Suprapubic skin (tissue), 4 donors: ENCODE data around the gene VPS41. TPM values are rescaled to one million over a fixed set of nuclear protein-coding genes. Genes with fewer than 3 reads are reported as not detected.

Source experiments
- DNase-seq, 2 donors: peaks; one replicate each; pipeline ENCODE4 v3.0.0-alpha.2; 2019; ENCODE audit warnings: low spot score in 2 of 2
- H3K27ac ChIP-seq: fragments of 200-600 bp; sonication (generic); one replicate; pipeline ENCODE4 v1.5.1; 2019
- H3K27me3 ChIP-seq: fragments of 200-600 bp; sonication (generic); one replicate; pipeline ENCODE4 v1.5.1; 2019
- H3K36me3 ChIP-seq: fragments of 200-600 bp; sonication (generic); one replicate; pipeline ENCODE4 v1.5.1; 2019
- H3K4me1 ChIP-seq: fragments of 200-600 bp; sonication (generic); one replicate; pipeline ENCODE4 v1.5.1; 2019
- H3K4me3 ChIP-seq: fragments of 200-600 bp; sonication (generic); one replicate; pipeline ENCODE4 v1.5.1; 2019; ENCODE audit warnings: mild to moderate bottlenecking
- H3K9me3 ChIP-seq: fragments of 200-600 bp; sonication (generic); one replicate; pipeline ENCODE4 v1.5.1; 2019
- EP300 ChIP-seq: sonication (generic); formaldehyde crosslinking; IDR thresholded peaks from one replicate; pipeline ENCODE4 v1.6.1; 2017; ENCODE audit warnings: antibody characterized with exemption
- POLR2A ChIP-seq, 2 donors: fragments of 450-650 bp; IDR thresholded peaks; one replicate each; pipeline ENCODE4 v1.6.1; 2017; ENCODE audit warnings: antibody characterized with exemption in 2 of 2, mild to moderate bottlenecking in 2 of 2, moderate library complexity in 2 of 2
- POLR2AphosphoS5 ChIP-seq, 3 donors: sonication (generic); formaldehyde crosslinking; IDR thresholded peaks; one replicate each; pipeline ENCODE4 v1.6.1; 2017; ENCODE audit warnings: antibody characterized with exemption in 3 of 3
- WGBS: methylation state at CpG from one replicate; pipeline ENCODE4 v1.1.5; 2018; 5-methylcytosine and 5-hydroxymethylcytosine counted together
- total RNA-seq, 4 donors: library from RNA; depleted of rRNA; stranded (reverse); fragments of >200 nt; gene quantifications; one replicate each; pipeline ENCODE4 v1.1.0, GENCODE V29; 2016
- TF ChIP-seq, protein P1 (sequence below), 2 donors: fragments of 200-600 bp in 1 of 2; fragments of 450-650 bp in 1 of 2; sonication (generic) in 1 of 2; IDR thresholded peaks; one replicate each; pipeline ENCODE4 v1.5.1; 2016 to 2019; ENCODE audit warnings: antibody characterized with exemption in 2 of 2, mild to moderate bottlenecking in 1 of 2, moderate library complexity in 1 of 2

The VPS41 gene
- total RNA-seq, 4 donors from 2014 or later = 28.6 to 65.5 (median 38.1) TPM

DNA sequence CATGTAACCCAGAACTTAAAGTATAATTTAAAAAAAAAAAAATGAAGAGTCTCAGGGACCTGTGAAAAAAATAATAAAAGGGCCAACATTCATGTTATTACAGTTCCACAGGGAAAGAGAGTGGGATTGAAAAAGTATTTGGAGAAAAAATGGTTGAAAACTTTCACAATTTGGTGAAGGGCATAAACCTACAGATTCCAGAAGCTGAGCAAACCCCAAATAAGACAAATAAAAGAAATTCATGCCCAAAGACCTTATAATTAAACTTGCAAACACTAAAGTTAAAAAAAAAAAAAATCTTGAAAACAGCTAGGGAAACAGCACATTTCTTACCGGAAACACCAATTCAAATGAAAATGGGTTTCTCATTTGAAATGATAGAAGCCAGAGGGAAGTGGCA lies 19.9 kb downstream of the VPS41 start:
- Histone ChIP-seq H3K4me3 (no peak overlapping the region), H3K4me1 (no peaks in the 10 kb centered on the region), H3K27ac (no peak overlapping the region), H3K9me3 (peaks cover 5% of the 10 kb centered on the region), H3K27me3 (no peaks in the 10 kb centered on the region), H3K36me3 (no peaks in the 10 kb centered on the region)
- TF ChIP-seq POLR2A (IDR thresholded peaks at IDR 0.05) (no peak), EP300 (no peak), POLR2AphosphoS5 (IDR thresholded peaks at IDR 0.05) (no peak)
- TF ChIP-seq, protein P1, sequence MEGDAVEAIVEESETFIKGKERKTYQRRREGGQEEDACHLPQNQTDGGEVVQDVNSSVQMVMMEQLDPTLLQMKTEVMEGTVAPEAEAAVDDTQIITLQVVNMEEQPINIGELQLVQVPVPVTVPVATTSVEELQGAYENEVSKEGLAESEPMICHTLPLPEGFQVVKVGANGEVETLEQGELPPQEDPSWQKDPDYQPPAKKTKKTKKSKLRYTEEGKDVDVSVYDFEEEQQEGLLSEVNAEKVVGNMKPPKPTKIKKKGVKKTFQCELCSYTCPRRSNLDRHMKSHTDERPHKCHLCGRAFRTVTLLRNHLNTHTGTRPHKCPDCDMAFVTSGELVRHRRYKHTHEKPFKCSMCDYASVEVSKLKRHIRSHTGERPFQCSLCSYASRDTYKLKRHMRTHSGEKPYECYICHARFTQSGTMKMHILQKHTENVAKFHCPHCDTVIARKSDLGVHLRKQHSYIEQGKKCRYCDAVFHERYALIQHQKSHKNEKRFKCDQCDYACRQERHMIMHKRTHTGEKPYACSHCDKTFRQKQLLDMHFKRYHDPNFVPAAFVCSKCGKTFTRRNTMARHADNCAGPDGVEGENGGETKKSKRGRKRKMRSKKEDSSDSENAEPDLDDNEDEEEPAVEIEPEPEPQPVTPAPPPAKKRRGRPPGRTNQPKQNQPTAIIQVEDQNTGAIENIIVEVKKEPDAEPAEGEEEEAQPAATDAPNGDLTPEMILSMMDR (IDR thresholded peaks at IDR 0.05) = no peak
- WGBS = 100% methylated on average over 1 of the region's 1 CpG
- no peak for DNase-seq

DNA sequence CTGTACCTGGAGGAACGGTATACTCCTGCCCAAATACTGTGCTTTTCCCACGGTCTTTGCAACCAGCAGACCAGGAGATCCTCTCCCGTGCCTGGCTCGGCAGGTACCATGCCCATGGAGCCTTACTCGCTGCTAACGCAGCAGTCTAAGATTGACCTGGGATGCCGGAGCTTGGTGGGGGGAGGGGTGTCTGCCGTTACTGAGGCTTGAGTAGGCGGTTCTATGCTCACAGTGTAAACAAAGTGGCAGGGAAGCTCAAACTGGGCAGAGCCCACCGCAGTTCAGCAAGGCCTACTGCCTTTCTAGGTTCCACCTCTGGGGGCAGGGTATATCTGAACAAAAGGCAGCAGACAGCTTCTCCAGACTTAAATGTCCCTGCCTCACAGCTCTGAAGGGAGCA lies 22.7 kb downstream of the VPS41 start:
- Histone ChIP-seq H3K4me3 (no peak overlapping the region), H3K9me3 (peaks cover 5% of the 10 kb centered on the region), H3K4me1 (no peaks in the 10 kb centered on the region), H3K27me3 (no peaks in the 10 kb centered on the region), H3K27ac (no peak overlapping the region), H3K36me3 (no peaks in the 10 kb centered on the region)
- TF ChIP-seq, protein P1 (IDR thresholded peaks at IDR 0.05) = no peak
- TF ChIP-seq POLR2A (IDR thresholded peaks at IDR 0.05) (no peak), POLR2AphosphoS5 (IDR thresholded peaks at IDR 0.05) (no peak)
- 99% methylated on average over 10 of the region's 10 CpGs for WGBS
- DNase-seq = no peak

DNA sequence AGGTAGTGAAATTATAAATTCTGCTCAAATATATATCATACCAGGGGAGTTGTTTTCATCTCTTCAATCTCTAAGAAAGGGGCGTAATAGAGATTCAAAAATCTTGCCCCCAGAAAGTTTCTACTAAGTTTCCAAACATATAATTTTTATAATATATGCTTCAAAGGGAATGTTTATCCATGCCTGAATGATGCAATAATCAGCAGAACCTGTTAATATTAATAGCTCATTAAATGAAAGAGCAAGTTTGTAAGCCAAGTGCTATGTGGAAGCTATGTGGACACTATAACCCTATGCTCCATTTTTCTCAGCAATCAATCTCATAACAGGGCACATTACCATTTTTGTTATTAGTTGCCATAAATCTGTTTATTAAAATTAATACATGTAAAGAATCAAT lies 25.3 kb downstream of the VPS41 start:
- WGBS = 100% methylated on average over 1 of the region's 1 CpG

DNA sequence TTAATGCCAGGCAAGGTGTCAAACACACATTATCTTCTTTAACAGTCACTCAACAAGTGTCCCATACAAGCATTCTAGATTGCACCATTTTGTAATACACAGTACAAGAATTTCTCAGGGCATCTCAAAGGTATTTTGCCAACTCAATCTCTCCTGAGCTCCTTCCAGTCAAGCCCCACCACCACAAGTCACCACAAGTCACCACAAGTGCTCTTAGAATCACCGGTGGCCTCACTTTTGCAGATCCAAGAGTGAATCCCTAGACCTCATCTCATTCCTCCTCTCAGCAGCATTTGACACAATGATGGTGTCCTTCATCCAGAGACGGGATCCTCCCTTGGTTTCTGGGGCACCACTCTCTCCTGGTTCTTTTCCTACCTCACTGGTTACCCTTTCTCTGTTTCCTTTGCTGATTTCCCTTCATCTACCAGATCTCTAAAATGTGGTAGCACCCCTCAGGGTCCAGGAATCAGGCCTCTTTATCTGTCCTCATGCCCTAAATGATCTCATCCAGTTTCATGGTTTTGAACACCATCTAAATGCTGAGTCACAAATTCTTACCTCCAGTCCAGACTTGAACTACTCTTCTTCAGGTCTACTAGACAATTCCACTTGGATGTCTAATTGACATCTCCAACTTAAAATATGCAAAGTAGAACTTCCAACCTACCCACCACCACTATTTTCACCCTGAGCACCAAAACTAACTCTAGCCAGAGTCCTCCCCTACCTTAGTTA lies 26.9 kb downstream of the VPS41 start:
- WGBS = 49% methylated on average over 2 of the region's 2 CpGs
- Histone ChIP-seq H3K27ac (no peak overlapping the region), H3K4me3 (no peak overlapping the region), H3K27me3 (no peaks in the 10 kb centered on the region), H3K9me3 (no peaks in the 10 kb centered on the region), H3K4me1 (no peaks in the 10 kb centered on the region), H3K36me3 (no peaks in the 10 kb centered on the region)
- TF ChIP-seq POLR2A (IDR thresholded peaks at IDR 0.05) = no peak
- TF ChIP-seq, protein P1 (IDR thresholded peaks at IDR 0.05) = no peak
- no peak for TF ChIP-seq POLR2AphosphoS5 (IDR thresholded peaks at IDR 0.05)
- DNase-seq = no peak

More for the DNA sequence above, 25.3 kb downstream of the VPS41 start:
- Histone ChIP-seq H3K9me3 (no peaks in the 10 kb centered on the region), H3K4me3 (no peak overlapping the region), H3K4me1 (no peaks in the 10 kb centered on the region), H3K27me3 (no peaks in the 10 kb centered on the region), H3K36me3 (no peaks in the 10 kb centered on the region), H3K27ac (no peak overlapping the region)
- DNase-seq = no peak
- TF ChIP-seq, protein P1 (IDR thresholded peaks at IDR 0.05) = no peak
- TF ChIP-seq POLR2AphosphoS5 (IDR thresholded peaks at IDR 0.05) (no peak), EP300 (no peak), POLR2A (IDR thresholded peaks at IDR 0.05) (no peak)

DNA sequence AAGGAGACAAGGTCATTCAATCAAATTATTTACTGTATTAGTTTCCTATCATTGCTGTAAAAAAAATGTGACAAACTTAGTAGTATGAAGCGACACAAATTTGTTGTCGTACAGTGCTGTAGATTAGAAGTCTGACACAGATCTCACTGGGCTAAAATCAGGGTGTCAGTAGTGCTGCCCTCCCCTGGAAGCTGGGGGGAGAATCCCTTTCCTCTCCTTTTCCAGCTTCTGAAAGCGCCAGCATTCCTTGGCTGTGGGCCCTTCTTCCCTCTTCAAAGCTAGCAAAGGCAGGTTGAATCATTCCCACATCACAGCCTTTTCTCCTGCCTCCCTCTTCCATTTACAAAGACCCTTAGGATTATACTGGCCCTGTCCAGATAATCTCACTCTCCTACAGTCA lies 28.0 kb downstream of the VPS41 start:
- WGBS = 96% methylated on average over 3 of the region's 3 CpGs
- H3K36me3 ChIP-seq = no peaks in the 10 kb centered on the region

More for the DNA sequence above, 28.0 kb downstream of the VPS41 start:
- Histone ChIP-seq H3K4me3 (no peak overlapping the region), H3K27me3 (no peaks in the 10 kb centered on the region), H3K9me3 (no peaks in the 10 kb centered on the region), H3K27ac (no peak overlapping the region), H3K4me1 (no peaks in the 10 kb centered on the region)
- DNase-seq = no peak
- TF ChIP-seq EP300 = no peak
- no peak for TF ChIP-seq POLR2AphosphoS5 (IDR thresholded peaks at IDR 0.05)
- TF ChIP-seq, protein P1 (IDR thresholded peaks at IDR 0.05) = no peak
- TF ChIP-seq POLR2A (IDR thresholded peaks at IDR 0.05) = no peak
